Activated CD4-positive, alpha-beta T cell treated with anti-CD3 and anti-CD28 coated beads, Interleukin-2, Interleukin-6, amounts not matched to agents 100 ng/mL and 50 ng/mL, durations not matched to agents 16 hours and 8 hours (primary cell): ENCODE results near the gene BOD1.

Source experiments
- DNase-seq: peaks from one replicate; pipeline ENCODE4 v3.0.0-alpha.2; 2020

BOD1 gene

DNA sequence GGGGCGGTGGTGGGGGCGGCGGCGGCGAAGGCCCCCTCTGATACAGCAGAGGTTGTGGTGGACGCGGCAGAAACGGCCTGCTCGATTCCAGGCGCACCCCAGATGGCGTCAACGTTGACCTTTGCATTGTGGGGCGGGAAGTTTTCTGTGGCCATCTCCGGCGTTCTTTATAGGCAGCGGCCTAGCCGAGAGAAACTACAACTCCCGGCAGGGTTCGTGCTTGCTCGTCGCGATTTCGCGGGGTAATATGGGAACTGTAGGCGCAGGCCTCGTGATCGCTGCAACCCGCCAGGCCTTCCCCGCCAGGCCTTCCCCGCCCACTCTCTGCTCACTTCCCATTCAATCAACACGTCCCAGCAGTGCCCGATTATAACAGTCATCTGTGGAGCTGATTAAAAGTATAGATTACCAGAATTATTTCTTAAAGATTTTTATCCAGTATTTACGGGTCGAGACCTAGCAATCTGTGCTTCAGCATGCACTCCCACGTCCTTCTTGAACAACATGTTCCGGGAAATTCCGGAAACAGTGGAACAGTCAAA is at the start of gene BOD1:
Gene BOD1 (minus strand): TSS at position 74 of the 542 bp plus-strand sequence. CDS start 214 bp downstream, outside the sequence.
- DNase-seq: peak; percentile 97

DNA sequence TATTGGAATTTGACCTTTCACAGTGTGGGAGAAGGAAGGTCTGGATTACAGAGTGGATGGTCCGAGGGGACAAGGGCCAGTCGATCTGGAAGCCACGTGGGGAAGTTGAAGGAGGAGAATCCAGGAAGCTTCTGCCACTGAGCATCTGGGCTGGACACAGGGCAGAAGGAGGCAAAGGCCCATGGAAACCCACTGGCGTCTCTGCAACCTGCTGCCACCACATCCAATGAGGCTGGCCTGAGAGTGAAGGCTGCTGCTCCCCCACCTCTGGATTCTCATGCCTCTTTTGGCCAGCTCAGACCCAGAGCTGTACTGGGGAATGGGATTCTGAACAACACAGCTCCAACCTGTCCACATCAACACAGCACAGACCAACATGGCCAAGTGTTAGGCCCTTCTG is 48.9 kb upstream of the BOD1 start:
- no peak for DNase-seq

DNA sequence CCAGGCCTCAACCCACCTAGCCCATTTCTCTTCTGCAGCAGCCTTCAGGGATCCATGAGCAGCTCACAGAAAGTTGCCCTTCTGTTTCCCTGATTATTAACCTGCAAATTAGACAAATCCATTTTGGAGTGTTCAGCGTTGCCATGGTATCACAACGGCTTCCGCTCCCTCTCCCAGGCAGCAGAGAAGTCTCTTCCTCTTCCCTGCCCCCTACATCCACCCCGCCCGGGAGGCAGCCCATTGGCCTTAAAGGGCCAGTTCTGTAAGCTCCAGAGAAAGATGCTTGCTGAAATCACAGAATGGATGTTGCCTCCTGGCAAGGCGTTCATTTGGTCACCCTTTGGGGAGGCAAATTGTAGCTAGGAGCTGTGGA is 47.7 kb upstream of the BOD1 start:
- no peak for DNase-seq

DNA sequence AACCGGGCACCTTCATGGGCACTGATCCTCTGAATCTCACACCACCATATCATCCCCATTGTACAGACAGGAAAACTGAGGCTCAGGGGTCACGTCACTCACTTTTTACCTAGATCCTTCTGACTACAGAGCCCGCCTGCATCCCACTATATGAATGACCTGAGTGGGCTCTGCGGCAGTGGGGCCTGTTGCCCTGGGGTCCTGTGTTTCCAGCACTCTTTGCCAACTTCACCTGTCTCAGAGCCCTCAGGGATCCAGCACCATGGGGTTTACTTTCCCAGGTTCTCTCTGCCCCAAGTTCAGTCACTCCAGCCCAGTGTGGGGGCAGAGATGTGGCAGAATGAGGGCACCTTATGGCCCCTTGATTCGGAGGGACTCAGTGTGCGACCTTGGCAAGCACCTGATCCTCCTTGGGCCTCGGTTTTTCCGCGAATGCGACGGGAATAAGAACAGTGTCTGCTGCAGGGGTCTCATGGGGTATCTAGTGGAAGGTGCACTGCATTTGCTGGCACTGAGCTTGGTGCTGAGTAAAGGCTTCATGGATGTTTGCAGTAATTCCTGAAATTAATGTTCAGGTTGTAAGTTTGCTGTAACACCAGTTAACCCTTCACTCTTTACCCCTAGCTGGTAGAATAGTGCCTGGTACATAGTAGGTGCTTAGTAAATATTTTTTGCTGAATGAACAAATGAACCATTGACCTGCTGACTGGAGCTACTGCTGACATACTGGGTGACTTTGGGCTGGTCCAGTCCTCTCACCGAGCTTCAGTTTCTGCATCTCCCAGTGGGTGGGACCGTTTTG is 47.1 kb upstream of the BOD1 start:
- no peak for DNase-seq

DNA sequence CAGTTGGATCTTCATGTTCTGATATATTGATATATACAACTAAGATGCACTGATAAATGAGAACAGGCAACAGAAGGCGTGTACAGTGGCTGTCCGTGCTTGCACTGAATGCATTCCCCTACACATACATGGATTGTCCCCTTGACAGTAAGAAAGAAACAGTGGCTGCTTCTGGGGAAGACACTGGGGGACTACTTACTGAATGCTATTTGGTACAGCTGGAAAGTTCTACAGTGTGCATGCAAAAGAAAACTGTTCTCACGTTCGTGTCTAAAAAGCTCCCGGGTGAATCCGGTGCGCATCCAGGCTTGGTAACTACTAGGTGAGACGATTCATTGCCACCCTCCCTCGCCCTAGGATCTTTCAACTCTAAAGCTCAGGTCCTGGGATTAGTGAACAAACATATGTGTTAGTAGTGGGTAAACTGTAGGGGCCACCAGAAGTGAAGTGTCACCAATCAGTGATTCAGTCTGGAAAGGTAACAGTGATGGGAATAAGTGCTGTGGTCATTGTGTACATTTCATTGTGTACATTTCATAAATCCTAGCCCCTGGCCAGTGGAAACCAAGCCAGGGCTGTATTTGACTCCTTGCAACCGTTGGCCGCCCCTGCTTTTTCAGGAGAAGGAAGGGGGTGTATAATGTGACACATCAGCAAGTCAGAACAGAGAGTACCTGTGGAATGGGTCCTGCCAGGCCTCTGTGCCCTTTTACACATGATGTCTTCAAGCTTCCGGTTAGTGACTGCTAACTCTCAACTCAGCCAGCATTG is 46.3 kb upstream of the BOD1 start:
- no peak for DNase-seq

DNA sequence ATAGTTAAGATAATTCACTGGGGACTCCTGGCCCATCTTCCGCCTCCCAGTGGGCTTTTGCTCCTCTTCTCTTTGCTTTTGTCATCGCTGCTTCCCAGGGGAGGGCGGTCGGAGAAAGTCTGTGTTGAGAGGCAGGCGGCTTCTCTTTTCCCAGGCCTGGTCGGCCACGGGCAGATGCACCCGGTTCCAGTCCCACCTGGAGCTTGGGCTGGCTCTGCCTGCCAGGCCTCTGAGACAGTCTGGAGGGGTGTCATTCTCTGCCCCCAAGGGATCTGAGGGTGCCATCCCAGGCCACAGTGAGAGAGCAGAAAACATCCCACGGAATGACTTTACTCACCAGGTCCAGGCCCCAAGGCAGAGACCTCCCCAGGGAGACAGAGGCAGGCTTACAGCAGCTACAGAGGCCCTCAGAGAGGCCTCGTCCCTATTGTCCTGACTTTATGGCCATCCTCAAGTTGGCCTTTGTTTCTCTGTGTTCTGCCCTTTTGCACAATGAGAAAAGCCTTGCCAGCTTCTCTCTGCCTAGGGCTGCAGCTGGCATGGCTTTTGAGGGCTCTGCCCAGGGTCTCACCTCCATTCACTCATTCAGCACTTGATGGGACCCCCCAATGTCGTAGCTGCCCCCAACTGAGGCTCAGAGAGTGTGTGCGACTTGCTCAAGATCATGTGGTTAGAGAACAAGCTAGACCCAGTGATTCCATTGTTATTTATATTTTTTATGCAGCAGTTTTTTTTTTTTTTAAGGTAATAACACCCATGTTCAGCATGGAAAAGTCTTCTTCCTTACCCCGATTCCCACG is 44.2 kb upstream of the BOD1 start:
- no peak for DNase-seq

DNA sequence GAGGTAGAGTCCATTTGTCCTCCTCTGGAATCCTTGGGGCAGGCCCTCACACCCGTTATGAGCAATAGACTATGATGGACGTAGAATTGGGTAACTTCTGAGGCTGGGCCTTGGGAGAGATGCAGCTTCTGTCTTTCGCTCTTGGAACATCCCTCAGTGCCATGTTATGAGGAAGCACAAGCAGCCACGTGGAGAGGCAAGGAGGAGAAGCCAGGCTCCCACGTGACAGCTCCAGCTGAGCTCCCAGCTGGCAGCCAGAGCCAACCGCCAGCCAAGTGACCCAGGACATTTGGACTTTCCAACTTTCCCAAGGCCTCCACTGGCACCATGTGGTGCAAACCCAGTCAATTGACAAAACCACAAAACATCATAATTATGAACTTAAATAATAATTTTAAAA is 43.0 kb upstream of the BOD1 start:
- no peak for DNase-seq

DNA sequence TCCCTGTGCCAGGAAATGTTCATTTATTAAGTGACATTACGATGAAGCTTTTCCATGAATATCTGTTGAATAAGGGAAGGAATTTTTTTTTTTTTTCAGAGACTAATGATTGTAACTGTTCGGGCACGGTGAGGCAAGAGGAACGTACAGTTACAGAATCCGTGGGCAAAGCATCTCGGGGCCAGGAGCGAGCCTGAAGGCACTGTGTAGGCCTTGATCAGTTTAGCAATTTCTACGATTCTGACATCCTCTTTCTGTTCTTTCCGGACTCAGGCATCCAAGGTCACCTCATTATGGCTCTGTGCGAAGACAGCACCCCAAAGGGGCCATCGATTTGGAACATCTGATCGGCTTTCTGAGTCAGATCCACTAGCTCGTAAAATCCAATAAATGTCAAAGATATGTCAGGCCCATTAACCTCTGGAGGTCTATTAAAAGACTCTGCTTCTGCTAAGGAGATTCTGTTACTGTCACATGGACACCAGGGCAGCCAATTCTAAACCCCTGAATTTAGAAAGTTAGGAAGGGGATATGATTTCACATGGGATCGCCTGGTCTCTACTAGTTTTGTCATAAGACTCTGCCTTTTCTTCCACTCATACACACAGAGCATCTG is 41.4 kb upstream of the BOD1 start:
- DNase-seq: no peak

DNA sequence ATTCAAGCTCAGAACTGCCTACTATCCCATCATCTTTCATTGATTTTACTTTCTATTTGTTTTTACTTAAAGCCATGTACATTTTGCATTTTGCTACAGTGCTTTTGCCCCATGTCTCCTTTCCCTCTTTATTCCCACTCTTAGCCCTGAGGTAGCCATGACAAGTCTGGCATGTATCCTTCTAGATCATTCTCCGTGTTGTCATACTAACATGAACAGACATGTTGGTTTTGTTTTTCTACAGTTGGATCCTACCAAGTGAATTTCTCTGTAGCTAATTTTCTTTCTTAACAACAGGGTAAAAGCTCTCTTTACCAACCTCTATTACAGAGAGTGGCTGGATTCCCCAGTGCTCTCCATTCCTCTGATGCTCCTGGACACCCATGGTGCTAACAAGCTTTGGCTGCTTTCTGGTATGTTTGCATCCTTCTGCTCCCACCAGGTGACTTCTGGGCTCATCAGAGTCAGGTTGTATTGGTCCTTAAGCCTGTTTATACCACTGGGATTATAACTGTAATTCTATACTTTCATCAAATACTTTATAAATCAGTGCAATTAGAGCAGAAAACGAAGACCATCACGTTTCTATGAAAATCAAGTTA is 38.8 kb upstream of the BOD1 start:
- no peak for DNase-seq

DNA sequence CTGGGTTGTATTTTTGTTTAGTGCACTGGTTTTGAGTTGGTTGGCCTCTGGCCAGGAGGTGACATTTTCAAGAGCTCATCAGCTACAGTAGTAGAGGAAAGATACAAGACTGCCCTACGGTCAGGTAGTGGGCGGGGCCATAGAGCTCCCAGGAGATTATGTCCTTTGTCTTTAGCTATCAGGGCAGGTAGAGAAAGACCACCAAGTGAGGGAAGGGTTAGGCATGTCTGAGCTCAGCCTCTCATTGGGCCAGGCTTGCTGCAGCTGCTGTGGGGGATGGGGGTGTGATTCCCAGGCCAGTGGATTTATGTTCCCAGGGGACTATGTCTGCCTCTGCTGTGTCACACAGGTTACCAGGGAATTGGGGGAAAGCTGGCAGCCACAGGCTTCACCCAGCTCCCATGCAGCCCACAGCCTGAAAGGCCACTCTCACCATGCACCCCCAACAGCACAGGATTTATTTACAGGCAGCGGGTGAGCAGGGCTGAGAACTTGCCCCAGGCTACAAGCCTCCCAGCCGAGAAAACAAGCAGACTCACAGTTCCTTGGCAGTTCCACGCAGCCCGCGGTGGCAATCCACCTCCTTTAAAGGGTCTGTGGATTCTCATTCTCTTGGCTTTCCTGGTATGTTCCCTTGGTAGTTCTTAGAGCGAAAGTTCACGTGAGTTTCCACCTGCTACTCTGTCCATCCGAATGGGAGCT is 37.5 kb upstream of the BOD1 start:
- no peak for DNase-seq

DNA sequence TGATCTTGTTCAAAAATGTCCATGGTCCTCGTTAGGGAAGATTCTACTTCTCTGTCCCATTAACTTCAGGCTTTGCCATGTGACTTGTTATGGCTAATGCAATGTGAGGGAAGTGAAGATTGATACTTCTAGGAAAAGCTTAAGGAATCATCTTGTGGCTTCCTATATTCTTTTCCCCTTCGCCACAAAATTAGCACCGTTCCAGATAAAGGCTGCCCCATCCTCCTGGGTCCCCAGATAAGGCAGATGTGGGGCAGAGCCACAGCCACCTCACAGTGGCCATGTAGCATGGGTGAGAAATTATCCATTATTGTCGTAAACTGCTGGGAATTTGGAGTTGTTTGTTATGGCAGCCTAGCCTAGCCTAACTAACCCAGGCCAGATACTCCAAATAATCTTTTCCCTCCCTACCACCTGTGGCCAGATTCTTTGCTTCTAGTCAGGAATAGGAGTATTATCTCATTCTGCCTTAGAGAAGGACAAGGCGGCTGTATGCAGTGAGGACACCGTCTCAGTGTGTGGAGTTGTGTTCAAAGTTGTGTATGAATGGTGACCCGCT is 31.9 kb upstream of the BOD1 start:
- no peak for DNase-seq

DNA sequence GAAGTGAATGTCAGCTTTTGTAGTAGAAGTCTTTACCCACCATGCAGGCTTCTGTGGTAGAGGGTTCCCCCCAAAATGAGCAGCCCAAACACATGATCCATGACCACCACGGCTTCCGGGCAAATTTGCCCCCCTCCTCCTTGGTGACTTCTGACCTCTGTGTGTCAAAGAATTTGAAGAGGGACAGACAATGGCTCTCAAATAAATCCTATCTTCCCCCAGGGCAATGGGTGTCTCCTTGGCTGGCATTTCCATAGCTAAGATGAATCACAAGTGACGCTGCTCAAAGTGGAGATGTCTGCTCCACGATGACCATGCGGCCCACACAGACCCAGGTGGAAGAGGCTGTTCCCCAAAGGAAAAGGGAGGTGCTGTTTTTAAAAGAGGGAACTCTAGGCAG is 30.2 kb upstream of the BOD1 start:
- no peak for DNase-seq

DNA sequence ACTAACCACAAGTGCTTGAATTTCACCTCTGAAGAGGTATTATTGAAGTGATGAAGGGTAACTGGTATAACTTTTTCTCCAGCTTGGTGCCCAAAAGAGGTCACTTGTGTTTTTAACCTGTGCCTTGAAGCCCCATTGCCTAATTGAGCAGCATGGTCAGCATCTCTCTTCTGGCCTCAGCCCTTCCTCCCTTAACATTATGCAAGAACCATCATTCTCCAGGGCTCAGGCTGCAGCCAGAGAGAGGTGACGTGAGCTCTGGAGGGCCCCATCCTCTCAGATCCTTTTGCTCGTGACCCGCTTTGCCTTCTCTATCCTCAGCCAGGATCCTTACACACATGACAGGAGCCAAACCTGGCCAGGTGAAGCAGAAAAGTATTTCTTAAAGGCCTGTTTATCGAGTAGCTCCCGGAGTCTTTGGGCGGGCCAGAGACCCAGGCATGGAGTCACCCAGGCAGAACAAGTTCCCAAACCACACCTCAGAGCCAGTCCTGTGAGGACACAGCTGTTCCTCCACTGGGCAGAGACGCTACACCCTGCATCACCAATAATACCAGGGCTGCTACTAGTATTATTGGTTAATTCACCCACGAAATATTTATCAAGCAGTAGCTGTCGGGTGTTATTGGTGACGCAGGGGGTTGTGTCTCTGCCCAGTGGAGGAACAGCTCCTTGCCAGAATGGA is 29.6 kb upstream of the BOD1 start:
- DNase-seq: no peak

DNA sequence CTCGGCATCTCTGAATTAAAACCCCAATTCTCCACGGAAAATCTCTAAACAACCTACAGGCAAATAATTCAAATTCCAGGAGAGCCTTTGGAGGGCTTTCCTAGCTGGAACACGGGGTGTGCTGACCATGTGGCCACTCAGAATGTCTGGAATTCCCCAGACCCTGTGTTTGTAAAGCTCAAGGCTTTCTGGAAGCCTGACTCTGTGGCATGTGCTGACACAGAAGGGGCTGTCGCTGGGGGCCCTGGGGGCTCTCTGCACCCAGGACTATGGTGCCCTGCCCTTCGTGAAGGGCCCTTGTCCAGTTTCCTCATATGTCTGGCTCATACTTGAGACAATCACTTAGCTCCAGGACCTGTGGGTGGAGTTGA is 29.0 kb upstream of the BOD1 start:
- DNase-seq: no peak

DNA sequence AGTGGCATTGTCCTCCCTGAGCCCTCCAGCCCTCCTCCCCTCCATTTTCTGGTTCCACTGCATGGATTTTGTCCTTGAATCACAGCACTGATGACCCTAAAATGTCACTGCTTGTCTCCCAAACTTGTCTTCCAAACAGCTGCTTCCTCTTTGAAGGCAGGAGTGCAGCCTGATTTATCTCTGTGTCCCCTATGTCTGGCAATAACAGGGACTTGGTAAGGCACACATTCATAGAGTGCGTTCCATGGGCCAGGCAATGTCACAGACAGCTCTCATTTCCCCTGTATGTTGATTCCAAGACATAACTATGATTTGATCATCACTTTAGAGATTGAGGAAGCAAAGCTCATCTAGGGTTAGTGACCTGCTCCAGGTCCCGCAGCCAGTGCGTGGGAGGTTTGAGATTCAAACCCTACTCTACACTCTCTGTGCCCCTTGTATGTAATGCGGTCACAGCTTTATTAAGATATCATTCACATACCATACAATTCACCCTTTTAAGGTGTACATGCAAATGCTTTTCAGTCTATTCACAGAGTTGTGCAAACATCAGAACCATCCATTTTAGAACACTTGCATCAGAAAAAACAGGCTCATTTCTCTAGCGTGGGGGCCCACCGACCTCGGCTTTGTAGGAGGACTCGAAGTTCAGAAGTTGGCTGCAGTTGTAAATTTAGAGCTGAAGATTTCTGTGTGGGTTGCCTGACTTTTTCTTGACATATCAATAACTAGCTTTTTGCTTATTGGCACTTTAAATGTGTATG is 28.4 kb upstream of the BOD1 start:
- DNase-seq: no peak

DNA sequence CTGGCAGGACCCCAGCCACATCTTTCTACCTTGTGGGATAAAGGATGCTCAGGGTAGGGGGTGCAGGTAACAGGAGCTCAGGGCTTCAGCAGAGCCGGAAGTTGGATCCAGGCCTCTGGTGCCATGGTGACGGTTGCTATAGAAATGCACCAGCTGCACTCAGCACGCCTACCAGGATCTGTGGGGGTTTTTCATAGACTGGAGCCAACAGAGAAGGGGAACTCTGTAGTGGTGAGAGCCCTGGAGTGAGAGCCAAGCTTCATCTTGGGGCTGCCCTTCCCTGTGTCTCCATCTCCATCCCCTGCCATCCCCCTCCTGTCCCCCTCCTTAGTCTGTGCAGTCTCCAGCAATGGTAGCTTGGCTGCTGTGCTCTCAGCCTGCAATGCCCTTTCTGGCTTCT is 27.5 kb upstream of the BOD1 start:
- DNase-seq: no peak

DNA sequence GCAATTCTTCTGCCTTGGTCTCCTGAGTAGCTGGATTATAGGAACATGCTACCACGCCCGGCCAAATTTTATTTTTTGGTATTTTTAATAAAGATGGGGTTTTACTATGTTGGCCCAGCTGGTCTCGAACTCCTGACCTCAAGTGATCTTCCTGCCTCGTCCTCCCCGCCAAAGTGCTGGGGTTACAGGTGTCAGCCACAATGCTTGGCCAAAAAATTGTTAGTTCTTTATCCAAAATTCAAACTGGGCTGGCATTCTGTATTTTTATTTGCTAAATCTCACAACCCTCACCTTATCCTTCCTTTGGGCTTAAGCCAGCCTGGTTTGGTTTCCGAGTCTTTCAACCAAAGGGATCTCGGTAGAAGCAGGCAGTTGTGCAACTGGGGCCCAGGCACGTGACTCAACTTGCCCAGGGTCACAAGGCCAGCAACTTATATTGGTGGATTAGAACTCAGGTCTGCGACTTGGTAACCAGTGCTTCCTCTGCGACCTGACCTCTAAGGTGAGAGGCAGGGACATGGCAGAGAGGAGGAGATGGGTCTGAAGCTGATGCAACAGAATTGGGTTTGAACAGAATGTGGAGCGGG is 26.5 kb upstream of the BOD1 start:
- no peak for DNase-seq

DNA sequence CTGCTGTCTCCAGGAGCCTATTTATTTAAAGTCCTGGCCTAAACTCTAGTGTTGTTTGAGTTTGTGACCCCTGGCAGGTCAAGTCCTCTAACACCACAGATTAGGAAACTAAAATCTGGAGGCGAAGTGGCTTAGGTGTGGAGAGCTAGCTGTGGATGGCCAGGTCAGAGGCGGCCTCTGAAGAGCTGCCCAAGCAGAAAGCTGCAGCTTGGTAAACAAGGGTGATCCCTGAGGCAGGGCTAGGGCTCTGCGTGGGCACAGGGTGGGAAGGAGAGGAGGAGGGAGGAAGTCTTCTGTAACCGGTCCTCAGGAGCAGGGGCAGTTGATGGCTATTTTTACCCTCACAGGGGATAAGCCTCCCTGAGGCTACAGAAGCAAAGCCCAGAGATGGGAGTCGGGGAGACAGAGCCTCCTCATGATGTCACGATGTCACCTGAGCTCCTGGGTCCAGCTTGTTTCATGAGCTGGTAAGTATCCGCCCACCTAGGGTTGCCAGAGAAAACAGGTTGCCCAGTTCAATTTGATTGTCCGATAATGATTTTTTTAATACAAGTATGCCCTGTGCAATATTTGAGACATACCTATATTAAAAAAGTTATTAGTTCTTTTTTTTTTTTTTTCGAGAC is 25.9 kb upstream of the BOD1 start:
- no peak for DNase-seq

DNA sequence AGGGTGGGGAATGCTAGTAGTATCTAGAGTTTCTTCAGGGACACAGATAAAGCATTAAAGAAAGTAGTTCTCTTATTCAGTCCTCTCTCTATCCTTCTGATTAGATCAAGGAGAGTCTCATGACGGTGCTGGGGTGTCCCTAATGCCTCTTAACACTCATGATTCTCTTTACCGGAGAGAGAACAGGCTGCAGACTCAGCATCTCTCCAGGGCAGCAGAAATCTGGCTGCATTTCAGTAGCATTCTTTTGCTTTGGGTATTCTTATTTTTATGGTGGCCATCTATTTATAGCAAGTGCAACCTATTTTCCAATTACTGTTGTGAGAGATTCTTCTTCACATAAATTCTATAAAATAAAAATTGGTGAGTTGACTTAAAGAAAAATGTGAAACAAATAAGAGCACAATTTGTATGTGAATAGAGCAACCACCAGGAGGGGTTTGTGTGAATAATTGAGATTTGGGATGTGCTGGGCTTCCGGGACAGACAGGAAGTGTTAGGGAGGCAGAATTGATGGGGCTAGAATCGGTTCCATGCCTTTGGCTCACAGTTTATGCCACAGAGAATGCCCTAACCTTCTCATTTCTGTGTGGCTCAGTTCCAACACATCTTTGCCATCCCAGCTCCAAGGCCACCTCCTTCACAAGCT is 23.8 kb upstream of the BOD1 start:
- DNase-seq: no peak
